HG03103 (cell line): ENCODE data around the gene ZNF581.

ENCODE experiments used
- ATAC-seq: cut with Tn5 transposase; IDR thresholded peaks from one replicate; pipeline ENCODE4 v1.9.1; 2021; ENCODE audit warnings: low read depth; ENCODE audit not compliant: unreplicated experiment

ZNF581 gene

DNA sequence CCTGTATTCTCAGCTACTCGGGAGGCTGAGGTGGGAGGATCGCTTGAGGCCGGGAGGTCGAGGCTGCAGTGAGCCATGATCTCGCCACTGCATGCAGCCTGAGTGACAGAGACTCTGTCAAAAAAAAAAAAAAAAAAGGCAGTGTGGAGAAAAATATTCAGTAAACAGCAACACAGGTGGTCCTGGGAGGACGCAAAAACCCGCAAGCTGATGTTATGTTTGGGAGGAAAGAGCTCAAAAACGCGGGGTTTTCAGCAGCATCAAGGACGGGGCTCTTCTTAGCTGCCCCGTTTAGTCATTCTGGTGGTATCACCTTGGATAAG, 18.5 kb upstream of the ZNF581 start:
- no peak for ATAC-seq

DNA sequence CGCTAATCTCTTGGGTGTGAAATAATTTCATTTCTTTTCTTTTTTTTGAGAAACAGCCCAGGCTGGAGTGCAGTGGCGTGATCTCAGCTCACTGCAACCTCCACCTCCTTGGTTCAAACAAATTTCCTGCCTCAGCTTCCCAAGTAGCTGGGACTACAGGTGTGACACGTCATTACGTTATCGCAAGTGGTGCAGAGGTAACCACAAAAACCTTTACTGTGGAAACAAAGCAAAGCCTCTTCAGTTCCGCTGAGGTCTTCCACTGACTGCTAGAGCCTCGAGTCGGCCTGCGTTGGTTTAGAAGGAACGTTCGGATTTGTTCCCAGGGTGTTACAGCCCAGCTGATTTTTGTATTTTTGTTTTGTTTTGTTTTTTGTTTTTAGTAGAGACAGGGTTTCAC, 17.1 kb upstream of the ZNF581 start:
- ATAC-seq: no peak

DNA sequence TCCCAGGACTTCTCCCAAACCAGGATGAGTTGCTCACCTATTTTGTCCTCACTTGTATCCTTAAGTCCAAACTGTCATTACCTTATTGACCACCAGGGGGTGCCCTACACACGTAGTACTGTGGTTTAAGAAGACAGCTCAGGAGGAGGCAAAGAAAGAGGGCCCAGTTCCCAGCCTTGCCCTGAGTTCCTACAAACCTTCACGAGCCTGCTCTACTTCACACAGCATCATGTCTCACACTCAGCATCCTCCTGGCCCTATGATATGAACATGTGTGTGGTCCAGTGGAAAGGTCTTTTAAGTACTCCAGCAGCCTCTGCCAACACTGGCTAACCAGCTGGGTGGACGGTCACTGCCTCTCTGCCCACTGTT, 11.0 kb upstream of the ZNF581 start:
- ATAC-seq: no peak

DNA sequence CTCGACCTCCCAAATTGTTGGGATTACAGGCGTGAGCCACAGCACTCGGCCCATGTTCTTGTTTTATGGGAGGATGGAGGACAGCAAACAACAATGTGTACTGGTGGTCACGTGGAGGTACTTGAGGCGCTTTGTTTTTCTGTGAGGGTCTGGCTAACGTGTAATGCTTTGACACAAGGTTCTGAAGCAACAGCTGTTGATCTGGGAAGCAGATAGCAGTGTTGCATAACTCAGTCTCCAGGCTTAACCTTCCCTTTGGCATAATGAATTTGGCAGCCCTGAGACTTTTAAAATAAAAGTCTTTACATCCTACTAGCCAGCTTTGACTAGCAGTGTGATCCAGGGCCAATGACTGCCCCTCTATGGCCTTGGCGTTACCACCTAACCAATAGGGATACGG, 9.6 kb upstream of the ZNF581 start:
- ATAC-seq: no peak

DNA sequence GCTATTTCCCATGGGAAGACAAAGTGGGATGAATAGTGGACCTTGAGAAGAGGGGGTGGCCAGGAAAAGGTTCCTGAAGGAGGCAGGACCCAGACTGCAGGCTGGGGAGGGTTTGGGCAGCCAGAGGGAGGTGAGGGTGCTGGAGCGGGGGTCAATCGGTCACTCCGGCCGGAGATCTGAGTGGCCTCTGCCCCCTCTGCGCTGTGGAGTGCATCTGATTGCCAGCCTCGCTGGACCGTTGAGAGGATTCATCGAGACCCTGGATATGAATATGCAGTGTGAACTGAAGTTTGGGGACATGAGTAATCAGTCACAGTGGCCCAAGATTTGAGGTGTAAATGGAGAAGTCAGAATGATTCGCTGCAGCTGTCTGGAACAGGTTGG, 8.1 kb upstream of the ZNF581 start:
- no peak for ATAC-seq

DNA sequence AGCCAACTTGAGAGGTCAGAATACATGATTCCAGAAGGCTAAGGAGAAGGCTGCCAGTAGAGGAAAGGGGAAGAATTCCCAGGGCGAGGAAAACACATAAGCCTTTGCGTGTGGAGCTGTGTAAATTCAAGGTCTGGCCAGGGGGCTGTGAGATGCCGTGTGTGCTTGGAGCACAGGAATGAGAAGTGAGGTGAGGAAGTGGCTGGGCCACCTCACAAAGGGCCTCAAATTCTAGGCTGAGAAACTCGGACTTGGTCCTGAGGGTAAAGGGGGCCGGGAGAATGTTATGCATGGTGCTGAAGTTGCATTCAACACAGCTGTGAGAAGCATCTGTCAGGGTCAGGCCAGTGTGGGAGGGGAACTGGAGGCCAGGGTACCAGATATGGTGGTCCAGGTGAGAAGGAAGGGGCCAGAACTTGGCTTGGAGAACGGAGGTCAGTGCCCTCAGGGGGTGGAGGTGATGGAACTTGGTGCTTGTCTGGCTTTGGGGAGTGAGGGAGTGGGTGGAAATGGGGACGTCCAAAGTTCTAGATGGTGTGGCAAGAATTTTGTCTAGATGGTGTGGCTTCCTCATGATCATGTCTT, 7.5 kb upstream of the ZNF581 start:
- no peak for ATAC-seq

DNA sequence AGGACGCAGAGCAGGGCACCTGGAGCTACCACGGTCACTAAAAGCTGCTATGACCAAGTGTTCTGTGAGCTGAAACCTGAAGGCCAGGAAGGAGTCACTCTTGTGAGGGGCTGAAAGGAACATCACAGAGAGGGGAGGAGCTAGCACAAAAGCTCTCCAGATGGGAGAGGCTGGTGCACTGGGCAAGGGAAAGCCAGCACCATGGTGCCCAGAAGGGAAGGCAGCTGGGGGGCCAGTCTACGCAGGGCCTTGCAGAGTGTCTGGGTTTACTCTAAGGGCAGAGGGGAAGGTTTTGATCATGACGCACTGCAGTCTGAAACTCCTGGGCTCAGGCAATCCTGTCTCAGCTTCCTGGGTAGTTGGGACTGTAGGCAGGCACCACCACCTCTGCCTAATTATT, 6.7 kb upstream of the ZNF581 start:
- ATAC-seq: no peak

DNA sequence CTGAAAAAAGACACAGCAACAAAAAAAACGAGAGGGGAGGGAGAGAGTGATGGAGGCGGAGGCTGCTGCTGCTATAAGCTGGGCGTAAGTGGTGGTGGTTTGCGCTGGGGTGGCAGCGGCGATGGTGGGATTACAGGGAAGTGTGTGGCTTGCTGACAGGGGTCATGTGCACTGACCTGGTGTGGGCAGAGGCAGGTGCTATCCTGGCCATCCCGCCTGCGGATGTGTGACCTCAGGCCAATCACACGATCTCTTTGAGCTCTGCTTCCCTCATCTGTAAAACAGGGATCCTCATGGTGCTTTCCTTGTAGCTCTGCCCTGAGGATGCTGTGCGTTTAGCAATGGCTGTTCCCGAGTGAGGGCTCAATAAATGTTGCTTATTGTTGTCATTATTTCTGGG, 5.9 kb upstream of the ZNF581 start:
- ATAC-seq: no peak

DNA sequence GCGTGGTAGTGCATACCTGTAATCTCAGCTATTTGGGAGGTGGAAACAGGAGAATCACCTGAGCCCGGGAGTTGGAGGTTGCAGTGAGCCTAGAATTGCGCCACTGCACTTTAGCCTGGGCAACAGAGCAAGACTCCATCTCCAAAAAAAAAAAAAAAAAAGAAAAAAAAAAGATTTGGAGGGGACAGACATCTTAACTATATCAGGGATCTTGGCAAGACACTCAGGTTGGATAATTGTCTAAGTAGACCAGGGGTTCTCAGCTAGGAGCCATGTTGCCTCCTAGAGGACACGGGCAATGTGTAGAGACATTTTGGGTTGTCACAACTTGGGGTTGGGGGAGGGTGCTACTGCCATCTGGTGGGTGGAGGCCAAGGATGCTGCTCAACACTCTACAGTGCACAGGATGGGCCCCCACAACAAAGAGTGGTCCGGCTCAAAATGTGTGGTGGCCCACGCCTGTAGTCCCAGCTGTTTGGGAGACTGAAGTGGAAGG, 4.5 kb upstream of the ZNF581 start:
- ATAC-seq: no peak

DNA sequence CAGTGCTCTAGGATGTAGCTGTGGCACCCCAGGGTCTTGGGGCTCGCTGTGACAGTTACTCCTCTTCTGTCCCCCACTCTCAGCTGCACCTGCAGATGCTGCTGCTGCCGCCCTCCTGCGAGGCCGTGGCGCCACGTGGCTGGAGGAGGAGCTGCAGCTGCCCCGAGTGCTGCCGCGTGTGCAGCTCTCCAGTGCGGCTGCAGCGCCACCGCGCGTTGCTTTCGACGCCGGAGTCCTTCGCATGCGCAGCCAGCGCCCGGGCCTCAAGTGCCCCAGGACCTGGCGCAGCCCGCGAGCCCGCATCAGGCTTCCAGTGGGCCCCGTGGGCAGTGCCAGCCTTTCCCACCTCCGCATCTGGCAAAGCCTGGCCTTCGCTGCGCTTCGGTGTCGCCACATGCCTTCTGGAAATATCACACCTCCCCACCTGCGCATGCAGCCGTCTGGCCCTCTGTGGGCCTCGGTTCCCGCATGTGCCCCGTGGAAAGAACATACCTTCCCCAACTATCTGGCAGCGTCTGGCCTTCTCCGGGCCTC, 3.3 kb upstream of the ZNF581 start:
- ATAC-seq: no peak

DNA sequence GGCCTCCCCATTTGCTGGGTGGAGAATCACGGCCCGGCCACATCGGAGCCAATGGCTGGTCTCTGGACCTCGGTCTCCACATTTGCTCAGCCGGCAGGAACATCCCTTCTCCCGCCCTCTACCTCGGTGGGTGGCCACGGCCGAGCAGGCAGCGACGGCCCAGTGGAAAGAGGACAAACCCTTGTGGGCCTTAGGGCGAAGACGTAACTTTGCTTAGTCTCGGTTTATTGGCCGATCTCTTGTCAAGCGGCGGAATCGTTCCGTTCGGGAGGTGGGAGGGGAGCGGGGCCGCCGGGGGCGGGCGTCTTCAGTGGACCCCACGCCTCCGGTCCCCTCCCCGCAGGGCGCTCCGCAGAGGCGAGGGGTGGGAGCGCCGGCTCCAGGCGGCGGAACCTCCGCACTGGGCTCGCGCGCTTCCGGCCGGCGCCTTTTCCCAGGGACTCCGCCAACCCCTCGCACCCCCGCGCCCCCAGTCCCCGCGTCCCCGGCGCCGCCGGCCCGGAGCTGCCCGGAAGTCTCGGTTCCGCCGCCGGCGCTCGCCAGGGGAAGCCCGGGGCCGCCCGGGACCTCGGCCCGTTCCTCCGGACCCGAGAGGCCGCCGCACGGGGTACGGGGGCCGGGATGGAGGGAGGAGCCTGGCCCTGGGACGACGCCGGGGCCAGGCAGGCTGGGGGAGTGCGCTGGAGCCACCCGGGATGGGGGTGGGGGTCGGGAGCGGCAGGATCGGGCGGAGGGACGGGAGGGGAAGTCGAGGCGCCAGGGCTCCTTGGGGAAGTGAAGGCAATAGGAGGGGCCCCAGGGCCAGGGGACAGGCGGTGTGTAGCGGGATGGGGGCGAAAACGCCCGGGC, 2.6 kb upstream of the ZNF581 start, which contains the start of gene ZNF580:
ZNF580 (plus strand) TSS at position 426 of the 849 bp plus-strand sequence. CDS start 1,507 bp downstream, outside the sequence.
- no peak for ATAC-seq

DNA sequence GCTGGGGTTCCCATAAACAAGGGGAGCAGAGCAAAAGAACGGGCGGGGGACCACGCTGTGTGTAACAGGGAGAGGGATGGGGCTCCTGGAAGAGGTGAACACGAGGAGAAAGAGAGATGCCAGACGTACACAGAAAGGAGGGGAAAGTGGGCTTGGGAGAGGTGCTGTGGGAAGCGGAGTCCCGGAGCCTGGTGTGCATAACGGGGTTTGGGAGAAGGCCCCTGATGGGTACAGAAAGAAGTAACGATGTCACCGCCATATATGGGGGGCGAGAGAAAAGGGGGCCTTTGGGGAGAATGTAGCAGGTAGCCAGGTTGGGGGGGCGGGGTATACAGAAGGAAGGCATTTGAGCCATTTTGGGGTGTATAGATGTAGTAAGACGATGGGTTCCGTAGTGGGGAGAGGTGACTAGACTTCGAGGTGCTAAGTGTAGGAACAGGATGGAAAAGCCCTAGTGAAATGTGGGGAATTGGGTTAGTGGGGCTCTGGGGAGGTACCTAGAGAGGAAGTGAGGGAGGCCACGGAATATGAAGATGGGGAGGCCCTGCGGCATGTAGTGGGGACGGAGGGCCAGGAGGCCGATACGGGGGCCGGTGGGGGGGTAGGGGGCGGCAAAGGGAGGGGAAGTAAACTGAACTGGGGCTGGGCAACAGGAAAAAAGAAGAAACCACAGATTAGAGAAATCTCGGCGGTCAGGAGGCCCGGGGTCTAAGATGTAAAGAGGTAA, 1.9 kb upstream of the ZNF581 start:
- ATAC-seq: no peak

DNA sequence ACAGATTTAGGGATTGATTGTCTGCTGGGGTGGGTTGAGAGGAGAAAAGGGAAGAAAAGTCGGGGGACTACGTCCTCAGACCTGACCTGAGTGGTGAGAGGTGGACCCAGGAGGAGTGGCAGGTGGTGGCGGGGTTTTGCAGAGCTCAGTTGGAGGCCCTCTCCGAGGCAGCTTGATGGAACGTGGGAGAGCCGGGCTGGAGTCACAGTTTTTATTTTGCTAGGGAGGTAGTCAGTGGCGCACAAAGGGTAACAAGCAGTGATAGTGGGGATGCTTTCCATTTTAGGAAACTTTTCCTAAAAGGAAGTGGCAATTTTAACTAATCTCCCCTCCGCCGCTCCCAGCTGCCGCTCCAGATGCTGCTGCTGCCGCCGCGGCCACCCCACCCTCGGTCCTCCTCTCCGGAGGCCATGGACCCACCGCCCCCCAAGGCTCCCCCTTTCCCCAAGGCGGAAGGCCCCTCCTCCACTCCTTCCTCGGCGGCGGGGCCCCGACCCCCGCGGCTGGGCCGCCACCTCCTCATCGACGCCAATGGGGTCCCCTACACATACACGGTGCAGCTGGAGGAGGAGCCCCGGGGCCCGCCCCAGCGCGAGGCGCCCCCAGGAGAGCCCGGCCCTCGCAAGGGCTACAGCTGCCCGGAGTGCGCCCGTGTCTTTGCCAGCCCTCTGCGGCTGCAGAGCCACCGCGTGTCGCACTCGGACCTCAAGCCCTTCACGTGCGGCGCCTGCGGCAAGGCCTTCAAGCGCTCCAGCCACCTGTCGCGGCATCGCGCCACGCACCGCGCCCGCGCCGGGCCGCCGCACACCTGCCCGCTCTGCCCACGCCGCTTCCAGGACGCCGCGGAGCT, 1.1 kb upstream of the ZNF581 start:
- no peak for ATAC-seq

DNA sequence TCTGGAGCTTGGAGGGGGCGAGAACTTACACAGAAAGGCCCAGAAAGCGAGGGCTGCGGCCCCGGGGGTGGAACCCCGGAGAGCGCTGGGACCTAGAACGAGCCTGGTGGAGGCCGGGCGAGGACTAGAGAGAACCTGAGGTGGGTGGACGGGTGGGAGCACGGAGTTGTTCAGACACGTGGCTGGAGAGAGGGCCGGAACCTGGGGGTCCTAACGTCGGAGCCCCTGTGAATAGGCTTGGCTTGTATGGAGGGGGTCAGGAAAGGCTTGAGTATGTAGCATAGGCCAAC, 383 bp downstream of the ZNF581 start:
- ATAC-seq: no peak

DNA sequence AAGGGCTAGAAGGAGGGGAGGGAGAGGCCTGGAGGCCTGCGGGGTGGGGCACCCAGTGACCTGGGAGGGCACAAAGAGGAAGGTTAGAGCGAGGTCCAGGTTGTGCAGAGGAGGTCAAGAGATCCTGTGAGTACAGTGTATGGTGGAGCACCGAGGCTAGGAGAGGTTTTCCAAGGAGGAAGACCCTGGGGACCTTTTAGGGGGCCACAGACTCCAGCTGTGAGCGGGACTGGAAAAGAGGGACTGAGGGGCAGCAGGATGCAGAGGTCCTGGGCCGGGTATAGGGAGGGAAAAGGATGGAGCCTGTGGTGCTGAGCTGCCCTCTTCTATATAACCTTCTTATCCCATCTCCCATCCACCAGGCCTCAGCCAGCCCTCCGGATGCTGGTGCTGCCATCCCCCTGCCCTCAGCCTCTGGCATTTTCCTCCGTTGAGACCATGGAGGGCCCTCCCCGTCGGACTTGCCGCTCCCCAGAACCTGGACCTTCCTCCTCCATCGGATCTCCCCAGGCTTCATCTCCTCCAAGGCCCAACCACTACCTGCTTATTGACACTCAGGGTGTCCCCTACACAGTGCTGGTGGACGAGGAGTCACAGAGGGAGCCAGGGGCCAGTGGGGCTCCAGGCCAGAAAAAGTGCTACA, 863 bp downstream of the ZNF581 start:
- ATAC-seq: no peak

DNA sequence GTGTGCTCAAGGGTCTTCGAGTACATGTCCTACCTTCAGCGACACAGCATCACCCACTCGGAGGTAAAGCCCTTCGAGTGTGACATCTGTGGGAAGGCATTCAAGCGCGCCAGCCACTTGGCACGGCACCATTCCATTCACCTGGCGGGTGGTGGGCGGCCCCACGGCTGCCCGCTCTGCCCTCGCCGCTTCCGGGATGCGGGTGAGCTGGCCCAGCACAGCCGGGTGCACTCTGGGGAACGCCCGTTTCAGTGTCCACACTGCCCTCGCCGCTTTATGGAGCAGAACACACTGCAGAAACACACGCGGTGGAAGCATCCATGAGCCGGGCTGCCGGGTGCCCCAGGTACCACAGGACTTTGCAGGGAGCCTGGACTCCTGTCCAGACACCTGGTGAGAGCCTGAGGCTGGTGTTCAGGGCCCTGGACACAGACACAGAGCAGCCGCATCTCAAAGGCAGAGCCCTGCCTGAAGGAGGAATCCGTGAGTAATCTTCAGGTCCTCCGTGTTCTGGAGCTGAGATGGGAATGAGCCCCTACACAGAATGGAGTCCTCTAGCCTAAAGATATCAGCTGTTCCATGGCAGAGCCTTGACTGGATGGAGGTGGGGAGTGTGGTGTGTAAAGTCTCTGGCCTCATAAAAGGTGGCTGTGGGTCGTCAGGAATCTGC, 1.5 kb downstream of the ZNF581 start:
- ATAC-seq: no peak

DNA sequence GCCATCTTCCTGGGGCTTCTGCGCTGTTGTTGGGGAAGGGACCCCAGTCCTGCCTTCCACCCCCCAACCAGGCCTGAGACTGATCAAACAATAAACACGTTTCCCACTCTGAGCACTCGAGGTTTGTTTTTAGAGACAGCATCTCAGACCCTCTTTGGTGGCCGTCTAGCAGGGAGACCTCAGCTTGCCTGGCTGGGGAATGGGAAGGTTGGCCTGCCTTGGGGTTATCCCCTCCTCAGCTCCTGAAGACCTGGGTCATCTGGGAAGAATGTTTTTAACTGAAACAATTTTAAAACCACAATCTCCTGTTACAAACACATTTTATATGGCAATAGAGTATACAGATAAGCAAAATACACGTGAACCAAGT, 2.0 kb downstream of the ZNF581 start:
- no peak for ATAC-seq

DNA sequence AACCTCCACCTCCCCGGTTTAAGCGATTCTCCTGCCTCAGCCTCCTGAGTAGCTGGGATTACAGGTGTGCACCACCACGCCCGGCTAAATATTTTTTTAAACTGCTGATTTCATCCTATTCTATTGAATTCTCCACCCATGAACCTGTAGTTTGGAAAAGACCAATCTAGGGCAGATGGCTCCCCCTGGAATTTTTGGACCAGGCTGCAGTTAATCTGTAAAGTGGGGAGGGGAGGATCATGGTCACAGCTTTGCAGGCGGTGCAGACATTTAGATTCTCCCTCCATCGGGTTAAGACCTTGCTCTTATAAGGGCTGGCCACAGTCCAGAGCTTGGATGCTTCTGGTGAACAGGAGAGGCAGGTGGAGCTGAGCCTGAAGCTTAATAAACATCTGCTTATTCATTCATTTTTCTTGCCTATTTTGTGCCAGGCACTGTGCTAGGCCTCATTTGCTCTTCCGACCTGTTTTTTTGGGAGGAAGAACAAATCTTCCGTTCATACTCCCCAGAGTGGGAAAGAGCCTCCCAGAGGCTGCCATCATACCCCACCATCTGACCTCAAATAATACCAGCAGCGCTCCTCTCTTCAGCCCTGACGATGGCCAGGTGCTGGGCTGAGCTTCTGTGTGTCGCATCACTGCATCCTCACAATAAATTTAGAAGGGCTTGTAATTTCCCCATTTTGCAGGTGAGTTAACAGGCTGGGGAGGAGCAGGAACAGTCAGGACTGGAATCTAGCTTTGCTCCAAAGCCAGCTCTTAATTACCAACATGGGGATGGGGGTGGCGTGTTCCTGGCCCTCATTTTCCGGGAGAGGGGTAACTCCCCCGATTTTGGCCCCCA, 3.7 kb downstream of the ZNF581 start:
- ATAC-seq: no peak
